Stimulated activated memory B cell treated with anti-CD40 and anti-IgM and Interleukin-4, amounts not matched to agents 10 μg/mL and 1 μg/mL and 100 μg/mL, for 72 hours (primary cell): Measurements from ENCODE around the gene DYNLT4.
"Not testable (repeated sequence)": the region's sequence is repeated elsewhere in the genome, so short reads cannot be mapped to it uniquely, and the experiment has no call there.

Experiments
- ATAC-seq: fragments of 150-1000 bp; cut with Tn5 transposase; 2 replicates; pipeline ENCODE4 v1.10.0; 2021
- H3K27ac Mint-ChIP-seq: one replicate; pipeline ENCODE4 v1.8.0; 2022; ENCODE audit warnings: mild to moderate bottlenecking, mixed read lengths
- H3K27me3 Mint-ChIP-seq: one replicate; pipeline ENCODE4 v1.8.0; 2022; ENCODE audit warnings: mixed read lengths
- H3K36me3 Mint-ChIP-seq: one replicate; pipeline ENCODE4 v1.8.0; 2022; ENCODE audit warnings: mixed read lengths
- H3K4me1 Mint-ChIP-seq: one replicate; pipeline ENCODE4 v1.8.0; 2022; ENCODE audit warnings: mixed read lengths
- H3K4me3 Mint-ChIP-seq: one replicate; pipeline ENCODE4 v1.8.0; 2022; ENCODE audit warnings: mild to moderate bottlenecking, moderate library complexity, mixed read lengths
- H3K9me3 Mint-ChIP-seq: one replicate; pipeline ENCODE4 v1.8.0; 2022; ENCODE audit warnings: mixed read lengths

Gene DYNLT4

DNA sequence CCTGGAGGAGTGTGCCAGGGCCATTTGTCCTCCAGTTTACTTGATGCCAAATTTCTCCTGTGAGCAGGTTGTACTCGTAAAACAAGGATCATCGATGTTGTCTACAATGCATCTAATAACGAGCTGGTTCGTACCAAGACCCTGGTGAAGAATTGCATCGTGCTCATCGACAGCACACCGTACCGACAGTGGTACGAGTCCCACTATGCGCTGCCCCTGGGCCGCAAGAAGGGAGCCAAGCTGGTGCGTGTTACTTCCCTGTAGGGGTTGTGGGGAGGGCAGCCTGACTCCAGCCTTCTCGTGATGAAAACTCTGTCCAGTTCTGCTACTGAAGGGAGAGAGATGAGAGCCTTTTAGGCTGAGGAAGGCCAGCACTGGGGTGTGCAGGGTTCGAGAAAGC, 29.6 kb downstream of the DYNLT4 start:
- peaks cover 51% of the 10 kb centered on the region for H3K4me1 Mint-ChIP-seq
- no peaks in the 10 kb centered on the region for H3K9me3 Mint-ChIP-seq
- peak overlapping the region; percentile 96 for H3K27ac Mint-ChIP-seq
- peaks cover 61% of the 10 kb centered on the region for H3K36me3 Mint-ChIP-seq
- peak overlapping the region; percentile 93 for H3K4me3 Mint-ChIP-seq
- no peak for ATAC-seq
- no peaks in the 10 kb centered on the region for H3K27me3 Mint-ChIP-seq

DNA sequence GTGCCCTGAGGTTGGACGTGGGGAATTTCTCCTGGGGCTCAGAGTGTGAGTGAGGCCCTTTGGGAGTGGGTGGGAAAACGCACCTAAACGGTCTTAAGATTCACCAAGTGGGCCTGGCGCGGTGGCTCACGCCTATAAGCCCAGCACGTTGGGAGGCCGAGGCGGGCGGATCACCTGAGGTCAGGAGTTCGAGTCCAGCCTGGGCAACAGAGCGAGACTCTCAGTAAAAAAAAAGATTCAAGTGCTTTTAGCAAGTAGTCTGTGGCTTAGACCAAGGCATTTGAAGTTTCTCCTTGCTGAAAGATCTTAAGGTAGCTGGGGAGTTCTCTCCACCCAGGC, 30.5 kb downstream of the DYNLT4 start:
- Mint-ChIP-seq H3K36me3 (peaks cover 59% of the 10 kb centered on the region), H3K4me3 (peak overlapping the region; percentile 93), H3K4me1 (peaks cover 51% of the 10 kb centered on the region), H3K27me3 (no peaks in the 10 kb centered on the region), H3K9me3 (no peaks in the 10 kb centered on the region), H3K27ac (peak overlapping the region; percentile 96)
- no peak for ATAC-seq

DNA sequence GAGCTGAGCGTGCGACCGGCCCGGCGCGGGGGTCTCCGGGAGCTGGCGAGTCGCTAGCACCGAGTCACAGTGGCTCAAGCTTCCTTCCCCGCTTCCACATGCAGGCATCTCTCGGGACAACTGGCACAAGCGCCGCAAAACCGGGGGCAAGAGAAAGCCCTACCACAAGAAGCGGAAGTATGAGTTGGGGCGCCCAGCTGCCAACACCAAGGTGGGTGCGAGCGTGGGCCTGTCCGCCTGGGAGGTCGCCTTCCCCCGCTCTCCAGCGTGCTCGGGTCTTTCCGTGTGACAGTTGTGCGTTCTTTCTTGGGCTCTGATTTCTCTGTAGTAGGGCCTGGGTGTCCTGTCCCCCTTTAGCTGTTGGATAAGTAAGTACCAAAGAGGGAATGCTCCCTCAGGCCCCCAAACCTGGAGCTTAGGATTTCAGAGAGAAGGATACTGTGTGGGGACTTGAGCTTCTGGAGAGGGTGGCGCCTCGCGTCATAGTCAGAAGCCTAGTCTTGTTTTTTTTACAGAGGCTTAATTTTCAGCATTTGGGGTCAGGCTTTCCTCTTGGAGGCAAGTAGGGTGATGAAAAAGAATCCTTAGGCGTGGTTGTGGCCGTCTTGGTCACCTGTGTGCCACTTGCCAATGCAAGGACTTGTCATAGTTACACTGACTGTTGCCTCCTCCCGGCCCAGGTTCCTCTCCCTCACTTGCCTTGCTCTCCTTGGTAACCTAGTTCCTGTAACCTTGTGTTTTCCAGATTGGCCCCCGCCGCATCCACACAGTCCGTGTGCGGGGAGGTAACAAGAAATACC, 31.0 kb downstream of the DYNLT4 start:
- no peaks in the 10 kb centered on the region for H3K27me3 Mint-ChIP-seq
- H3K9me3 Mint-ChIP-seq: no peaks in the 10 kb centered on the region
- peaks cover 53% of the 10 kb centered on the region for H3K36me3 Mint-ChIP-seq
- H3K4me1 Mint-ChIP-seq: peaks cover 47% of the 10 kb centered on the region
- peak; percentile 60 for ATAC-seq
- peak overlapping the region; percentile 93 for H3K4me3 Mint-ChIP-seq
- H3K27ac Mint-ChIP-seq: peak overlapping the region; percentile 96

DNA sequence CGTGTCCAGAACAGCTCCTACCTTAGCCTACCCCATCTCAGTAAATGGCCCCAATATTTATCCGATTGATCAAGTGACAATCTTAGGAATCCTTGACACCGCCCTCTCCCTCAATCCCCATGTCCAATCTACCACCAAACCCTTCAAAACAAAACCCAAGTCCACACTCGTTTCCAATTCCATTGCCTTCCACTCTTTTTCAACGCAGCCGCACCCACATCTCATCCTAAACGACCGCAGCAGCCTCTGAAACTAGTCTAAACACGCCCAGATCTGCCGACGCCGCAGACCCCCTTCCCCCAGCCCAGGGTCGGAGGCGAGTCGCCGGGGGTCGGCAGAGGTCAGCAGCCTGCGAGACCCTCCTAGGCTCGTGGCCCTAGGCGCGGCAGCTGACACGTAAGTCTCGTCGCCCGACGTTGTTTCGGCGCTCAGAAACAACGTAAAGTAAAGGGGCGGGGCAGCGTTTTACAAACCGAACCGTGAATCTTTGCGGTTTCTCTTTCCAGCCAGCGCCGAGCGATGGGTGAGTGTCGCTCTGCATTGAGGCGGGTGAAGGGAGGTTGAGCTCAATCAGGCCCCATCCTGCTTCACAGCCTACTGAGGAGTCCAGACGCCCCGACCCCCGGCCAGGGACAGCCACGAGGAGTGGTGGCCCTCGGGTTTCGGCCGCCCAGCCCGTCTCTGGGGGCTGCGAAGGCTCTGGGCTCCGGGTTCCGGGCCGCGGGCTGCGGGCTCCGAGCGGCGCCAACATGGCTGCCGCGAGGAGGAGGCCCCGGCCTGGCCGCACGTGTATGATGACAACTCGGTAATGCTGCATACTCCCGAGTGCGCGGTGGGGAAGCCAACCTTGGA, 31.8 kb downstream of the DYNLT4 start, which contains the start of gene RPS8:
RPS8 (plus strand) TSS at position 463 of the 852 bp plus-strand sequence; CDS start at position 520, 57 bp downstream.
- H3K27me3 Mint-ChIP-seq: no peaks in the 10 kb centered on the region
- H3K9me3 Mint-ChIP-seq: no peaks in the 10 kb centered on the region
- H3K4me1 Mint-ChIP-seq: peaks cover 40% of the 10 kb centered on the region
- peaks cover 45% of the 10 kb centered on the region for H3K36me3 Mint-ChIP-seq
- peak within 1 kb of the TSS; percentile 93 for H3K4me3 Mint-ChIP-seq
- H3K27ac Mint-ChIP-seq: peak within 1 kb of the TSS; percentile 96
- ATAC-seq: peak; percentile 88

DNA sequence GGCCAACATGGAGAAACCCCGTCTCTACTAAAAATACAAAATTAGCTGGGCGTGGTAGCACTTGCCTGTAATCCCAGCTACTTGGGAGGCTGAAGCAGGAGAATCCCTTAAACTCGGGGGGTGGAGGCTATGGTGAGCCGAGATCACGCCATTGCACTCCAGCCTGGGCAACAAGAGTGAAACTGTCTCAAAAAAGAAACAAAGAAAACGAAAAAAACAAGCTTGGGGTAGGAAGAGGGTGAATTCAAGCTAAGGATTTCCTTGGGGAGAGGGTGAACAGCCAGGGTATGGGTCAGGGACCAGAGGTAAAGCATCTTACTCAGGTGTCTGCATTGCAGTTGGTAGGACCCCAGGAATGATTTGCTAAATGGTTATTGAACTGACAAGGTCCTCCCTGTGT, 40.7 kb downstream of the DYNLT4 start:
- not testable (repeated sequence) for H3K9me3 Mint-ChIP-seq, H3K27me3 Mint-ChIP-seq, H3K4me1 Mint-ChIP-seq, ATAC-seq, H3K36me3 Mint-ChIP-seq, H3K27ac Mint-ChIP-seq, H3K4me3 Mint-ChIP-seq

DNA sequence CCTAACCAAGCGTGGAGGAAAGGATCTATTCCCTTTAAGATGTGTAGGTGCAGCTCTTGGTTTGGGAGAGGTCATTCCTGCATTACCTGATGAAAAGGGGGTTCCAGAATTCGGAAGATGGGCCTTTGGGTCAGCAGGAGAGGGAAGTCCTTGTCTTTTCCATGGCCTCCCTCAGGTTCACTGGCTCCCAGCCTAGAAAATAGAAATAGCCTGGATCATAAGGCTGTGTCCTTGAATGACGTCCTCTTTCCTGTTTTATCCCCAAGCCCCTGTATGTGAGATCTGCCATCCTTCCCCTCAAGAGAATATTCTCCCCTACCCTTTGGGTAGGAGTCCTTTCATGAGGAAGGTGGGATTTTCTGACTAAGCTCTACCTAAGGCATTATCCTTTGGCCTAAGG, 46.3 kb downstream of the DYNLT4 start:
- Mint-ChIP-seq H3K27ac (no peak overlapping the region), H3K9me3 (no peaks in the 10 kb centered on the region), H3K36me3 (no peaks in the 10 kb centered on the region), H3K4me1 (peaks cover 9% of the 10 kb centered on the region), H3K27me3 (no peaks in the 10 kb centered on the region), H3K4me3 (no peak overlapping the region)
- no peak for ATAC-seq

DNA sequence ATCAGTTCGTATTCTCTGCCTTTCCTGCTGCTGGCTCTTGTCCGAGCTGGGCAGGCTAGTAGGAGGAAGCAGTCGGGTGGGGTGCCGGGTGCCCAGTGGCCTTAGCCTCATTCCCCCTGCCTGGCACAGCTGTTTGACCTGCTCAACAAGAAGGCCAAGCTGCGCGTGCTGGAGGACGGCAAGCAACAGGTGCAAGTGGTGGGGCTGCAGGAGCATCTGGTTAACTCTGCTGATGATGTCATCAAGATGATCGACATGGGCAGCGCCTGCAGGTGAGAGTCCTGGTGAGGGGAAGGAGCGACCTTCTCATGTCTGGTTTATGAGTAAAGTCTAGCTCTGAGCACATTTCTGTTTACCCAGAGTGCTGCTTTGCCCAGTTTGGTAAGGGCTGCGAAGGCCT, 48.1 kb downstream of the DYNLT4 start:
- Mint-ChIP-seq H3K9me3 (no peaks in the 10 kb centered on the region), H3K27ac (no peak overlapping the region), H3K27me3 (no peaks in the 10 kb centered on the region), H3K36me3 (no peaks in the 10 kb centered on the region), H3K4me3 (no peak overlapping the region), H3K4me1 (peaks cover 9% of the 10 kb centered on the region)
- no peak for ATAC-seq

DNA sequence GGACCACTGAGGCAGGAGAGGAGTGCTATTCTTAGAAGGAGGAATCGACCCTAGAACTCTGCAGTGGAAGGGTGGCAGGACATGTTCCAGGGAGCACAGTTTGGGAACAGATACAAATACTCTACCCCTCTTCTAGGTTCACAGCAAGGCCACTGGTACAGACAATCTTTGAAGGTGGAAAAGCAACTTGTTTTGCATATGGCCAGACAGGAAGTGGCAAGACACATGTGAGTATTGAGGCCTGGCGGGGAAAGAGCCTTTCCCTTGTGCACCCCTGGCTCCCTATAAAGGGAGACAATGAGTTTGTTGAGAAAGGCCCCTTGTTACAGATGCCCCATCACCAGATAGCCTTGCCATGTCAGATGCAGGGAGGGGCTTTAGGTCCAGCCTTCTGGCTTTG, 49.7 kb downstream of the DYNLT4 start:
- Mint-ChIP-seq H3K27me3 (no peaks in the 10 kb centered on the region), H3K4me3 (no peak overlapping the region), H3K4me1 (peaks cover 16% of the 10 kb centered on the region), H3K9me3 (no peaks in the 10 kb centered on the region), H3K27ac (peak overlapping the region; percentile 67), H3K36me3 (no peaks in the 10 kb centered on the region)
- peak; percentile 69 for ATAC-seq
